Vagina (tissue), 2 donors: ENCODE measurements around the gene MBP. TPM values are rescaled to one million over a fixed set of nuclear protein-coding genes. Genes with fewer than 3 reads are reported as not detected.

Experiments used
- DNase-seq, 2 donors: peaks; one replicate each; pipeline ENCODE4 v3.0.0-alpha.2; 2017; ENCODE audit errors: extremely low spot score in 2 of 2
- H3K27ac ChIP-seq: fragments of 200-600 bp; sonication (generic); one replicate; pipeline ENCODE4 v1.5.1; 2019
- H3K27me3 ChIP-seq: fragments of 200-600 bp; sonication (generic); one replicate; pipeline ENCODE4 v1.5.1; 2019
- H3K36me3 ChIP-seq, 2 donors: fragments of 200-600 bp; sonication (generic); one replicate each; pipeline ENCODE4 v1.5.1; 2017 to 2019
- H3K4me1 ChIP-seq: fragments of 200-600 bp; sonication (generic); one replicate; pipeline ENCODE4 v1.5.1; 2019
- H3K4me3 ChIP-seq, 2 donors: fragments of 200-600 bp; sonication (generic); 1 replicate in 1 of 2; 2 replicates in 1 of 2; pipeline ENCODE4 v1.5.1; 2016 to 2019
- H3K9me3 ChIP-seq: fragments of 200-600 bp; sonication (generic); one replicate; pipeline ENCODE4 v1.5.1; 2019
- CTCF ChIP-seq, 3 experiments: fragments of 450-650 bp in 2 of 3; fragments of 200-600 bp in 1 of 3; sonication (generic) in 1 of 3; IDR thresholded peaks; one replicate each; pipeline ENCODE4 v1.5.1; 2017 to 2019; ENCODE audit warnings: antibody characterized with exemption in 3 of 3, mild to moderate bottlenecking in 2 of 3, moderate library complexity in 2 of 3
- POLR2A ChIP-seq, 2 donors: fragments of 450-650 bp; IDR thresholded peaks; one replicate each; pipeline ENCODE4 v1.6.1; 2017; ENCODE audit warnings: antibody characterized with exemption in 2 of 2, mild to moderate bottlenecking in 2 of 2, moderate library complexity in 2 of 2
- POLR2AphosphoS5 ChIP-seq, 2 donors: sonication (generic); formaldehyde crosslinking; IDR thresholded peaks; one replicate each; pipeline ENCODE4 v1.9.0; 2017; ENCODE audit warnings: antibody characterized with exemption in 2 of 2, mild to moderate bottlenecking in 2 of 2, low read depth in 1 of 2; ENCODE audit not compliant: insufficient read depth in 1 of 2
- intact Hi-C: fragments of 100-400 bp; cut with DNase I; formaldehyde crosslinking; loops from one replicate; pipeline ENCODE4 v1.15.1; 2023
- total RNA-seq: library from RNA; depleted of rRNA; stranded (reverse); fragments of >200 nt; gene quantifications from one replicate; pipeline ENCODE4 v1.2.3, GENCODE V29; 2016

MBP gene
- total RNA-seq, 1 donor from 2014 or later, result 33.6 TPM

GRCh38 chr18:77069931-77070330 is 62.7 kb downstream of the MBP start:
- Histone ChIP-seq H3K4me1 (peaks cover 77% of the 10 kb centered on the region), H3K36me3 (no peaks in the 10 kb centered on the region), H3K27me3 (no peaks in the 10 kb centered on the region), H3K27ac (peak overlapping the region; percentile 82), H3K9me3 (no peaks in the 10 kb centered on the region), H3K4me3 (no peak overlapping the region)
- DNase-seq, result no peak
- intact Hi-C loops, result no loop called here
- TF ChIP-seq POLR2AphosphoS5 (IDR thresholded peaks at IDR 0.05; ENCODE audit: insufficient read depth in 1 of 2, low read depth in 1 of 2) (no peak), POLR2A (IDR thresholded peaks at IDR 0.05) (no peak), CTCF (IDR thresholded peaks at IDR 0.05) (no peak)

- intact Hi-C loops, result no loop called here
- Histone ChIP-seq H3K27me3 (no peaks in the 10 kb centered on the region), H3K27ac (peak overlapping the region; percentile 82), H3K4me1 (peaks cover 80% of the 10 kb centered on the region), H3K4me3 (no peak overlapping the region), H3K36me3 (no peaks in the 10 kb centered on the region), H3K9me3 (no peaks in the 10 kb centered on the region)
- TF ChIP-seq POLR2AphosphoS5 (IDR thresholded peaks at IDR 0.05; ENCODE audit: insufficient read depth in 1 of 2, low read depth in 1 of 2), result no peak
- TF ChIP-seq POLR2A (IDR thresholded peaks at IDR 0.05), result no peak
- TF ChIP-seq CTCF (IDR thresholded peaks at IDR 0.05), result no peak
- no peak for DNase-seq
Measured at GRCh38 chr18:77069482-77069881, 63.1 kb downstream of the MBP start.

DNA sequence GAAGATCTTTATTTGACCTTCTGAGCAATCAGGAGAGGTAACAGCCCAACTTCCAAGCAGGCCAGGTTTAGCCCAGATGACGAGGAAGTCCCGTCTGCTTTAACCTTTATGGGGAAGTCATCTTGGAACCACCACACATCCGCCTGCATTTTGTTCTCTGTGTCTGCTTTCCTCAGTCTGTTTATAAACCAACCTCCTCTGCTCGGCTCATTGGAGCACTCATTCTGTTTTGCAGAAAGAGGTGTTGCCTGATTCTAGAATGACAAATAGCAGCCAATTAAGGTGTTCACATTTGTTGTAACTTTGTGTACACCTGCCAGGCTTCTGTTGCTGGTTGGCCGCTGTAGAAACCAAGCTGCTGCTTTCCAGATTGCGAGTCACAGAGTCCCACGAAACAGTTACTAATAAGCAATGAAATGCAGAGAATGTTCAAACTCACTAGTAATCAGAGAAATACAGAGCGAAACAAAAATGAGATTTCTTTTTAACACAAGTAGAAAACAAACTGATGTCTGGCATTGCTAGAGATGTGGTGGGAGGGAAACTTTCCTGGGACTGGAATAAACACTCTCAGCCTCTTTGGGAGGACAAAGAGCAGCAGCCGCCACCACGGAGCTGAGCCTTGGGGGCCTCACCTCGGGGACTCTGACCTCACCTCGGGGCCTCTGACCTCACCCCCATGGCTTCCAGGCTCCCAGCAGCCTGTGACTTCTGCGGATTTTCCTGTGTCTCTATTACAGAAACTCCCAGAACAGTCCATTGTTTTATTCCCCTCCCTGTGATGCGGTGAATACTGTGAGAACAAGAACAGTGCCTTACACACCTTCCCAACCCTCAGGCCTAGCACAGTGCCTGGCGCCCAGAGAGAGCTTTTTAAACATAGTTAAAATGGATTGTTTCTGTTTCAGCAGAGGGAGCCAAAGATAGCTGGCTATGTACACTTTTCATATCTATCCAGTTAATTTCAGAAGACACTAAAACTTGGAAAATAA is 64.0 kb downstream of the MBP start:
- Histone ChIP-seq H3K4me3 (no peak overlapping the region), H3K27ac (peak overlapping the region; percentile 82), H3K4me1 (peaks cover 76% of the 10 kb centered on the region), H3K9me3 (no peaks in the 10 kb centered on the region), H3K27me3 (no peaks in the 10 kb centered on the region), H3K36me3 (no peaks in the 10 kb centered on the region)
- no peak for TF ChIP-seq POLR2A (IDR thresholded peaks at IDR 0.05)
- TF ChIP-seq CTCF (IDR thresholded peaks at IDR 0.05), result no peak
- peak in 1 of 2 donors; percentile 41 for TF ChIP-seq POLR2AphosphoS5 (IDR thresholded peaks at IDR 0.05; ENCODE audit: insufficient read depth in 1 of 2, low read depth in 1 of 2)
- DNase-seq, result no peak
- intact Hi-C loops, result no loop called here

- DNase-seq, result no peak
- Histone ChIP-seq H3K4me3 (no peak overlapping the region), H3K9me3 (no peaks in the 10 kb centered on the region), H3K36me3 (no peaks in the 10 kb centered on the region), H3K27me3 (no peaks in the 10 kb centered on the region), H3K4me1 (peaks cover 71% of the 10 kb centered on the region), H3K27ac (peak overlapping the region; percentile 82)
- intact Hi-C loops, result no loop called here
- TF ChIP-seq POLR2AphosphoS5 (IDR thresholded peaks at IDR 0.05; ENCODE audit: insufficient read depth in 1 of 2, low read depth in 1 of 2) (peak; percentile 43 to 84), POLR2A (IDR thresholded peaks at IDR 0.05) (no peak)
Measured at GRCh38 chr18:77067291-77068061, 65.1 kb downstream of the MBP start.

DNA sequence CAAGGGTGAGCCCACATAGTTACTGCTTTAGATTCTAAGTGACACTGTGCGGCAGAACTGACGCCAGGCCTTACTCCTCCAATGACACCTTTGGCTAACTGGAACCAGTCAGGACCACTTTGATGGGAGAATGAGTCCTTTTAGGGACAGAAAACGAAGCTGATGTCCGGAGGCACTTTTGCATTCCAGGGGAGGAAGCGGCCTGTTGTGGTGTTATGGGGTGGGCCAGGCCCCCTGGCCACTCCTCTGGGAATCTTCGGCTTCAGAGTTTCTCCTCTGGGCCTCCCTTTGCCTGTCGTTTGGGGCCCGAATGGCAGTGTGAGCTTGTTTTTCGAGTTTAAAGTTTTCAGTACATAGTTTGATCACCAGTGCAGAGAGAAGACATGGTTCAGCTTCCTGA is 65.9 kb downstream of the MBP start:
- no peak for DNase-seq
- TF ChIP-seq CTCF (IDR thresholded peaks at IDR 0.05), result no peak
- no peak for TF ChIP-seq POLR2A (IDR thresholded peaks at IDR 0.05)
- no peak for TF ChIP-seq POLR2AphosphoS5 (IDR thresholded peaks at IDR 0.05; ENCODE audit: insufficient read depth in 1 of 2, low read depth in 1 of 2)
- Histone ChIP-seq H3K9me3 (no peaks in the 10 kb centered on the region), H3K4me1 (peaks cover 63% of the 10 kb centered on the region), H3K36me3 (no peaks in the 10 kb centered on the region), H3K27me3 (no peaks in the 10 kb centered on the region), H3K27ac (peak overlapping the region; percentile 82), H3K4me3 (no peak overlapping the region)
- intact Hi-C loops, result no loop called here
